Neural cell (in vitro differentiated cells): ENCODE measurements around the gene TCP11. TPM values are rescaled to one million over a fixed set of nuclear protein-coding genes. Genes with fewer than 3 reads are reported as not detected.

ENCODE experiments used
- H2AFZ ChIP-seq: fragments of 200-600, 300-800 bp; sonication (generic), shearing (Covaris generic); 2 replicates; pipeline ENCODE4 v1.6.0; 2014; ENCODE audit warnings: low read depth, mild to moderate bottlenecking, antibody characterized with exemption, low read length, moderate library complexity
- H3F3A ChIP-seq: fragments of 200-600 bp; shearing (Covaris generic); 2 replicates; pipeline ENCODE4 v1.6.1; 2016; ENCODE audit warnings: mild to moderate bottlenecking, moderate library complexity, mixed read lengths, antibody characterized with exemption, low read length; ENCODE audit not compliant: insufficient read depth, poor library complexity, severe bottlenecking
- H3K27ac ChIP-seq: fragments of 200-600, 300-800 bp; sonication (generic), shearing (Covaris generic); 2 replicates; pipeline ENCODE4 v1.5.1; 2014; ENCODE audit warnings: mild to moderate bottlenecking, low read length, moderate library complexity
- H3K27me3 ChIP-seq: fragments of 300-800, 200-600 bp; sonication (generic), shearing (Covaris generic); 2 replicates; pipeline ENCODE4 v1.6.0; 2014; ENCODE audit warnings: mild to moderate bottlenecking, low read depth, low read length, moderate library complexity; ENCODE audit not compliant: insufficient read depth
- H3K36me3 ChIP-seq: fragments of 300-800, 200-600 bp; sonication (generic), shearing (Covaris generic); 2 replicates; pipeline ENCODE4 v1.5.1; 2014; ENCODE audit warnings: mild to moderate bottlenecking, antibody characterized with exemption, low read length, moderate library complexity; ENCODE audit not compliant: insufficient read depth
- H3K4me2 ChIP-seq: fragments of 300-800, 200-600 bp; sonication (generic), shearing (Covaris generic); 2 replicates; pipeline ENCODE4 v1.6.0; 2014; ENCODE audit warnings: mild to moderate bottlenecking, low read length
- H3K4me3 ChIP-seq: fragments of 300-800, 200-600 bp; sonication (generic), shearing (Covaris generic); 2 replicates; pipeline ENCODE4 v1.5.1; 2014; ENCODE audit warnings: mild to moderate bottlenecking, low read length, moderate library complexity
- H3K79me2 ChIP-seq: fragments of 200-600 bp; shearing (Covaris generic); replicated peaks from 2 replicates; pipeline ENCODE4 v1.6.0; 2014; ENCODE audit warnings: mild to moderate bottlenecking, low read length, moderate library complexity; ENCODE audit not compliant: insufficient read depth
- H3K9ac ChIP-seq: fragments of 300-800, 200-600 bp; sonication (generic), shearing (Covaris generic); 2 replicates; pipeline ENCODE4 v1.6.1; 2016; ENCODE audit warnings: mild to moderate bottlenecking, low read length, mixed read lengths
- H3K9me2 ChIP-seq: fragments of 200-600 bp; shearing (Covaris generic); 2 replicates; pipeline ENCODE4 v1.6.1; 2016; ENCODE audit warnings: mild to moderate bottlenecking, low read length, mixed read lengths; ENCODE audit not compliant: insufficient read depth
- H3K9me3 ChIP-seq: fragments of 200-600, 300-800 bp; sonication (generic), shearing (Covaris generic); 2 replicates; pipeline ENCODE4 v1.6.1; 2016; ENCODE audit warnings: mild to moderate bottlenecking, mixed run types, low read length, moderate library complexity, mixed read lengths
- H4K20me1 ChIP-seq: fragments of 200-600 bp; shearing (Covaris generic); 2 replicates; pipeline ENCODE4 v1.6.1; 2016; ENCODE audit warnings: mild to moderate bottlenecking, mixed run types; ENCODE audit not compliant: insufficient read depth
- EP300 ChIP-seq: fragments of 450-650 bp; conservative IDR thresholded peaks from 2 replicates; pipeline ENCODE4 v1.6.1; 2014; ENCODE audit warnings: antibody characterized with exemption, mild to moderate bottlenecking, moderate library complexity; ENCODE audit not compliant: poor library complexity, severe bottlenecking
- EZH2 ChIP-seq: fragments of 200-600, 300-800 bp; shearing (Covaris generic), sonication (generic); IDR thresholded peaks from 2 replicates; pipeline ENCODE4 v1.6.1; 2014; ENCODE audit warnings: antibody characterized with exemption, low read length, borderline replicate concordance, mild to moderate bottlenecking; ENCODE audit not compliant: insufficient read depth, poor library complexity, severe bottlenecking
- MXI1 ChIP-seq: fragments of 450-650 bp; conservative IDR thresholded peaks from 2 replicates; pipeline ENCODE4 v1.6.1; 2014; ENCODE audit warnings: antibody characterized with exemption, mild to moderate bottlenecking; ENCODE audit not compliant: poor library complexity, severe bottlenecking
- POLR2AphosphoS5 ChIP-seq: IDR thresholded peaks from 2 replicates; pipeline ENCODE4 v1.6.1; 2012
- RAD21 ChIP-seq: fragments of 450-650 bp; conservative IDR thresholded peaks from 2 replicates; pipeline ENCODE4 v1.6.1; 2014; ENCODE audit warnings: antibody characterized with exemption, mild to moderate bottlenecking, moderate library complexity
- REST ChIP-seq: IDR thresholded peaks from 2 replicates; pipeline ENCODE4 v1.6.1; 2012; ENCODE audit warnings: borderline replicate concordance
- SMC3 ChIP-seq: fragments of 450-650 bp; conservative IDR thresholded peaks from 2 replicates; pipeline ENCODE4 v1.6.1; 2014; ENCODE audit warnings: antibody characterized with exemption, mild to moderate bottlenecking, moderate library complexity; ENCODE audit not compliant: poor library complexity
- TAF1 ChIP-seq: IDR thresholded peaks from 2 replicates; pipeline ENCODE4 v1.6.1; 2012; ENCODE audit warnings: low read depth
- polyA plus RNA-seq: library from polyadenylated mRNA; depleted of rRNA; stranded (reverse); fragments of >200 nt; gene quantifications from 2 replicates; pipeline ENCODE4 v1.2.3, GENCODE V29; 2014
- TF ChIP-seq, protein P1 (sequence below): fragments of 450-650 bp; IDR thresholded peaks from 2 replicates; pipeline ENCODE4 v1.5.1; 2014; ENCODE audit warnings: antibody characterized with exemption, mild to moderate bottlenecking, moderate library complexity; ENCODE audit not compliant: poor library complexity, severe bottlenecking

Gene TCP11
- polyA plus RNA-seq, 1 donor from 2014 or later, result not detected

- Histone ChIP-seq H3F3A (no peaks in the 10 kb centered on the region), H2AFZ (no peak overlapping the region), H3K4me3 (no peak overlapping the region), H3K9me3 (no peaks in the 10 kb centered on the region), H3K27ac (no peak overlapping the region), H3K9me2 (no peaks in the 10 kb centered on the region), H3K4me2 (no peak overlapping the region), H3K9ac (no peak overlapping the region), H4K20me1 (no peaks in the 10 kb centered on the region), H3K36me3 (no peaks in the 10 kb centered on the region), H3K79me2 (no peaks in the 10 kb centered on the region), H3K27me3 (no peaks in the 10 kb centered on the region)
- no peak for TF ChIP-seq MXI1
- TF ChIP-seq EZH2, result no peak
- TF ChIP-seq, protein P1, sequence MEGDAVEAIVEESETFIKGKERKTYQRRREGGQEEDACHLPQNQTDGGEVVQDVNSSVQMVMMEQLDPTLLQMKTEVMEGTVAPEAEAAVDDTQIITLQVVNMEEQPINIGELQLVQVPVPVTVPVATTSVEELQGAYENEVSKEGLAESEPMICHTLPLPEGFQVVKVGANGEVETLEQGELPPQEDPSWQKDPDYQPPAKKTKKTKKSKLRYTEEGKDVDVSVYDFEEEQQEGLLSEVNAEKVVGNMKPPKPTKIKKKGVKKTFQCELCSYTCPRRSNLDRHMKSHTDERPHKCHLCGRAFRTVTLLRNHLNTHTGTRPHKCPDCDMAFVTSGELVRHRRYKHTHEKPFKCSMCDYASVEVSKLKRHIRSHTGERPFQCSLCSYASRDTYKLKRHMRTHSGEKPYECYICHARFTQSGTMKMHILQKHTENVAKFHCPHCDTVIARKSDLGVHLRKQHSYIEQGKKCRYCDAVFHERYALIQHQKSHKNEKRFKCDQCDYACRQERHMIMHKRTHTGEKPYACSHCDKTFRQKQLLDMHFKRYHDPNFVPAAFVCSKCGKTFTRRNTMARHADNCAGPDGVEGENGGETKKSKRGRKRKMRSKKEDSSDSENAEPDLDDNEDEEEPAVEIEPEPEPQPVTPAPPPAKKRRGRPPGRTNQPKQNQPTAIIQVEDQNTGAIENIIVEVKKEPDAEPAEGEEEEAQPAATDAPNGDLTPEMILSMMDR, result no peak
- no peak for TF ChIP-seq RAD21
- no peak for TF ChIP-seq SMC3
- no peak for TF ChIP-seq TAF1
- no peak for TF ChIP-seq EP300
Observed at GRCh38 chr6:35087361-35088280, 53.5 kb downstream of the TCP11 start.

DNA sequence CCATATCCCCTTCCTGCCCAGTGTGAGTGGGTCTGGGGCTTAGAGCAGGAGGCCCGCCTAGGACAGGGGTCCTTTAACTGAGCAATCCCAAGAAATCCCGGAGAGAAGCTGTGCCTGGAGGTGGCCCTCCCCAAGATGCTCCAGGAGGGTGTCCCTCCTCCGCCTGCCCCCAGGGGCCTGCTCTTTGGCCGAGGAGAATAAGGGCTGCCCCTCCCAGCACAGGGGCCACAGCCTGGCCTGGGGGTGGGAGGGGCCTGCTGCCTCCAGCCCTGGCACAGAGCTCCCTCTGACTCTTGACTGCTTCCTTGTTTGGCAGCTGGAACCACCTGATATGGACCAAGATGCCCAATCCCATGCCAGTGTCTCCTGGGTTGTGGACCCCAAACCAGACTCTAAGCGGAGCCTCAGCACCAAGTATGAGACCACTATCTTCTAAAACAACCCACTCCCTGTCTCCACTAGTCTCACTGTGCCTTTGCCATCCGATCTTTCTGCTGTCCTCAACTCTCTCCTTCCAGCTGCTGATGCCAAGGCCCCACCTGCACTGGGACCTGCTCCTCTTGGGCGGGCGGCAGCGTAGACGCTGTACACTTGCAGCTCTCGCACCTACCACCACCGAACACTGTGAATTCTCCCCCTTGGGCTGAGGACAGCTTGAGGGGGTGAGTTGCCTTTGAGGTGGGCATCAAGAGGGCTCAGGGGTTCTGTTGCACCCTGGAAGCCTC lies 54.3 kb downstream of the TCP11 start:
- no peaks in the 10 kb centered on the region for H3K79me2 ChIP-seq
- TF ChIP-seq, protein P1, result no peak
- TF ChIP-seq TAF1 (no peak), REST (no peak), MXI1 (no peak), EZH2 (no peak), POLR2AphosphoS5 (no peak), SMC3 (no peak), EP300 (no peak), RAD21 (no peak)
- no peak overlapping the region for H3K27ac ChIP-seq
- no peak overlapping the region for H3K4me2 ChIP-seq
- no peaks in the 10 kb centered on the region for H3K9me2 ChIP-seq
- H3K27me3 ChIP-seq, result no peaks in the 10 kb centered on the region
- no peak overlapping the region for H3K4me3 ChIP-seq
- H4K20me1 ChIP-seq, result no peaks in the 10 kb centered on the region
- no peak overlapping the region for H2AFZ ChIP-seq
- H3K9ac ChIP-seq, result no peak overlapping the region
- no peaks in the 10 kb centered on the region for H3K9me3 ChIP-seq
- H3F3A ChIP-seq, result no peaks in the 10 kb centered on the region
- no peaks in the 10 kb centered on the region for H3K36me3 ChIP-seq
